Ovary (tissue), 3 donors: ENCODE measurements around the gene FGD4.

ENCODE experiments used
- CTCF ChIP-seq, 3 donors: fragments of 450-650 bp in 2 of 3; fragments of 200-600 bp in 1 of 3; IDR thresholded peaks; one replicate each; pipeline versions ENCODE4 v1.5.1 to v1.8.0; 2016 to 2022; ENCODE audit warnings: antibody characterized with exemption in 3 of 3, mild to moderate bottlenecking in 1 of 3
- EP300 ChIP-seq: sonication (generic); formaldehyde crosslinking; IDR thresholded peaks from one replicate; pipeline ENCODE4 v1.6.1; 2017; ENCODE audit warnings: antibody characterized with exemption
- POLR2A ChIP-seq: fragments of 450-650 bp; IDR thresholded peaks from one replicate; pipeline ENCODE4 v1.6.1; 2017; ENCODE audit warnings: antibody characterized with exemption, mild to moderate bottlenecking, moderate library complexity
- donor health status: DM: no; HTN: no; CAD: no.

GRCh38 chr12:32466187-32466586, 66.8 kb downstream of the FGD4 start:
- TF ChIP-seq CTCF (IDR thresholded peaks at IDR 0.05) (no peak), POLR2A (no peak), EP300 (no peak)
